ENCODE data around the gene MTCL1.

- TF ChIP-seq CTCF (IDR thresholded peaks at IDR 0.05) (no peak), POLR2A (IDR thresholded peaks at IDR 0.05) (no peak)
Measured at GRCh38 chr18:8793445-8794155, 88.2 kb downstream of the MTCL1 start.

Measured in heart left ventricle (tissue), 13 donors.